ENCODE results near the gene NLRP1. TPM values are rescaled to one million over a fixed set of nuclear protein-coding genes. Genes with fewer than 3 reads are reported as not detected.
"Not testable (repeated sequence)": the region's sequence is repeated elsewhere in the genome, so short reads cannot be mapped to it uniquely, and the experiment has no call there.

The NLRP1 gene
- total RNA-seq, 1 donor from 2014 or later = 8.6 TPM

- peak; percentile 55 for DNase-seq (ENCODE audit: low read depth)
These were observed 3.2 kb upstream of the NLRP1 start for GRCh38 chr17:5587438-5588032.

- peak; percentile 82 for DNase-seq (ENCODE audit: low read depth)
These were observed 1.7 kb upstream of the NLRP1 start for GRCh38 chr17:5585836-5586521.

GRCh38 chr17:5585287-5585794 lies 1.0 kb upstream of the NLRP1 start:
- DNase-seq (ENCODE audit: low read depth) = no peak

- DNase-seq (ENCODE audit: low read depth) = no peak
These were observed 605 bp downstream of the NLRP1 start for GRCh38 chr17:5583426-5584382.

GRCh38 chr17:5582209-5583185 lies 1.8 kb downstream of the NLRP1 start:
- no peak for DNase-seq (ENCODE audit: low read depth)

GRCh38 chr17:5581655-5582054 lies 2.7 kb downstream of the NLRP1 start:
- no peak for DNase-seq (ENCODE audit: low read depth)

GRCh38 chr17:5580969-5581368 lies 3.3 kb downstream of the NLRP1 start:
- peak; percentile 16 for DNase-seq (ENCODE audit: low read depth)

- DNase-seq (ENCODE audit: low read depth) = peak; percentile 67
These were observed 3.9 kb downstream of the NLRP1 start for GRCh38 chr17:5580367-5580766.

GRCh38 chr17:5578768-5579167 lies 5.5 kb downstream of the NLRP1 start:
- not testable (repeated sequence) for DNase-seq (ENCODE audit: low read depth)

GRCh38 chr17:5573017-5573416 lies 11.3 kb downstream of the NLRP1 start:
- not testable (repeated sequence) for DNase-seq (ENCODE audit: low read depth)

- DNase-seq (ENCODE audit: low read depth) = no peak
These were observed 13.0 kb downstream of the NLRP1 start for GRCh38 chr17:5571281-5571680.

GRCh38 chr17:5565808-5566207 lies 18.5 kb downstream of the NLRP1 start:
- DNase-seq (ENCODE audit: low read depth) = no peak

- DNase-seq (ENCODE audit: low read depth) = no peak
These were observed 20.9 kb downstream of the NLRP1 start for GRCh38 chr17:5563456-5563855.

GRCh38 chr17:5562661-5563360 lies 21.5 kb downstream of the NLRP1 start:
- DNase-seq (ENCODE audit: low read depth) = no peak

- no peak for DNase-seq (ENCODE audit: low read depth)
These were observed 22.4 kb downstream of the NLRP1 start for GRCh38 chr17:5561736-5562571.

- DNase-seq (ENCODE audit: low read depth) = no peak
These were observed 23.8 kb downstream of the NLRP1 start for GRCh38 chr17:5560361-5560988.

- DNase-seq (ENCODE audit: low read depth) = no peak
These were observed 25.2 kb downstream of the NLRP1 start for GRCh38 chr17:5558815-5559785.

GRCh38 chr17:5557990-5558389 lies 26.3 kb downstream of the NLRP1 start:
- DNase-seq (ENCODE audit: low read depth) = no peak
